ENCODE measurements around the gene GATB.
"Not testable (repeated sequence)": the region's sequence is repeated elsewhere in the genome, so short reads cannot be mapped to it uniquely, and the experiment has no call there.

Gene GATB

DNA sequence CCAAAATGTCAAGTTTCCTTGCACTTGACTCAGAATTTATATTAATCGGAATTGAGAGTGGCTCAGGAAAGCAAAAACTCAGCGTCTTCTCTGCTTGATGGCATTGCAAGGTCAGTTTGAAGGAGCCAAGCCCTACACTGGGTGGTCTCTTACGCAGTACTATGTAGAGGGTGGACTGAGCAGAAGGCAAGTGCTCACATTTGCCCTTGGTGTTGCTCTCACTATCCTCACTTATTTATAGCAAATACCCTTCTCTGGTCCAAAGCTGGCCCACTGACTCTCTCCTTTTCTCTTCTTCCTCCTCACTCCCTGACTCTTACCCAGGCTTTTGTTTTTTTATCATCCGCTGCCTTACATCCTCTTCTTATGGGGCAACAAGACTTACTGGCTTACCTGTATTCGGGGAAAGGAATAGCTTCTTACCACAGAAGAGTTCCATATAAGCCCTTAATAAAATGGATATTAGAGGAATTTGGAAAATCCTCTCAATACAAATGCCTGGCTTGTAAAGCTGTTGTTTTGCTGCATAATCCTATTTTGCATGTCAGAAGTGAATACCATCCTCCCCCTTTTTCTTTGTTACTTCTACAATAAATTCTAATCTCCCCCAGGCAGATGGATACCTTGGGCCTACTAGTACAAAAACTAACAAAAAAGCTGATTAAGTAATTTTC lies 24.8 kb upstream of the GATB start:
- no peak for DNase-seq (ENCODE audit: low spot score)

DNA sequence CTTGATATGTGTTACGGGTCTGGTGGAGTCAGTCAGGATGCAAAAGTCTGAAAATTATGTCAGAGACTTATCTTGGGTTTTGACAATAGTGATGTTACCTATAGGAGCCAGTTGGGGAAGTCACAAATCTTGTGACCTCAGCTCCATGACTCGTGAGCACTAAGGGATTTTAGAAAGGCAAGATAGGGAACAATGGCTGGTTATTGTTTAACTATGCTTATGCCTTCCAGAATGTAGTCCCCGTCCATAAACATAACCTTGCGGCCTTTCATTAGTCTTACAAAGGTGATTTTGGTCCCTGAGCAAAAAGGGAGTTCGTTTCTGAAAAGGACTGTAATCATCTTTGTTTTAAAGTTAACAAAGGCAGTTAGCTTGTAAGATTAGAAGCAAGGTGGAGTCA lies 23.9 kb upstream of the GATB start:
- DNase-seq (ENCODE audit: low spot score) = no peak

DNA sequence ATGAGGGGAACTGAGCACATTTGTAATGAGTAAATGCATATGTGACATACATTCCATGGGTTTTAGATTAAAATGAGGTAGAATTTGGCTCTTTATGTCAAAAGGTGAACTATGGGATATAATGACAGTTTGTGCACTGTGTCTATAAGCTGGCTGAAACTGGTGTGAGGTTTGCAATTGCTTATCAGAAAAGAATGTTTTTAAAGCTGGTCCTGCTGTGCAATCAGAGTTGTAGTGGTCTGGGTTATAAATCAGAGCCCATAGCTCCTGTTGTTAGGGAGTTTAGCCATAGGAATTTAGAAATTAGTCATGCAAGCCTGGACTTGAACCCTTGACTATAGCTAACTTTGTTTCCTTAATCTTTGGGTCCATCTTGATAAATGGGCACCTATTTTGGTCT lies 23.1 kb upstream of the GATB start:
- DNase-seq (ENCODE audit: low spot score) = no peak

DNA sequence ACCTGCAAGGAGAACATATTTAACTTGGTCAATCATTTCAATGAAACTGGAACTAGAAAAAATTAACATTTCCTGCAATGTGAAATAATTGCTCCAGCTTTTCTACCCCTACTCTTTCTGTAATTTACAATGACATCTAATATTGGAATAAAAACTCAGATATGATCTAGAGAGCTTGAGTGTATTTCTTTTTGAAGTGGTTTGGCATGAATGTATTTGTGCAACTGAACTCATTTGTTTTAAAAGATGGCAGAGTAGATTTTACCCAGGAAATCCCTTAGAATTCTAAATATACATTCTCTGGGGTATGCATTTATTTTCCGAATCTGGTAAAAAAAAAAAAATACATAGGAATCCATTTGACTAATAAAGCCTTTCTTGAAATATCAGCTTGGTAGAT lies 21.5 kb upstream of the GATB start:
- no peak for DNase-seq (ENCODE audit: low spot score)

DNA sequence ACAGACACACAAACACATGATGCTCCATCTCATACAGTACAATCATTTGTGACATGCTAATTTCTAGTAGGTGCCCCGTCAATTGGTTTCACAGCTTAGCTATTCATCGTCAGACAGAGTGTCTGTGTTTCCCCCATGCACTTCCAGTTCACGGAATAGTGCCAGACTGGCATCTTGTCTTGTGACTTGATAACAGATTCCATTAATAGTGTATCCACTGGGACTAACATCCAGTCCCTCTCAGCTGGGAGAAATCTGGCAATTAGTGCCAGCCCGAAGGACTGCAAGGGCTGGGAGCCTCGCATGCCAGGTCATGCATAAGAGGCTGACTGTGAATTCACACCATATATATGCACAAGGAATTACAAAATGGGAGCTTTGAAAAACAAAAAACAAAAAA lies 20.2 kb upstream of the GATB start:
- no peak for DNase-seq (ENCODE audit: low spot score)

DNA sequence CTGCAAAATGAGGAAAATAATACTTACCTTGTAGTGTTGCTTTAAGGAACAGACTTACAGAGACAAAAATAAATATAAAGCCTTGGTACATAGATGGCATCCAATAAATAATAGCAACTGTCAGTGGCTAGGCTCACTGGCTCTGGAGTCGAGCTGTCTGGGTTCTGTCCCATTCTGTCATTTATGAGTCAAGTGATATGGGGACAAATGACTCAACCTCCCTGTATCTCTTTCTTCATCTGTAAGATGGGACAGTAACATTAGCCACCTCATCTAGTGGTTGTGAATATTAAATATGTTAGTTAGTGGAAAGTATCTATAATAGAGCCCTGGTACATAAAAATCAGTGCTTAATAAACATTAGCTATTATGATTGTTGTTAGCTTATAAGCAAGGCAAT lies 16.7 kb upstream of the GATB start:
- DNase-seq (ENCODE audit: low spot score) = no peak

DNA sequence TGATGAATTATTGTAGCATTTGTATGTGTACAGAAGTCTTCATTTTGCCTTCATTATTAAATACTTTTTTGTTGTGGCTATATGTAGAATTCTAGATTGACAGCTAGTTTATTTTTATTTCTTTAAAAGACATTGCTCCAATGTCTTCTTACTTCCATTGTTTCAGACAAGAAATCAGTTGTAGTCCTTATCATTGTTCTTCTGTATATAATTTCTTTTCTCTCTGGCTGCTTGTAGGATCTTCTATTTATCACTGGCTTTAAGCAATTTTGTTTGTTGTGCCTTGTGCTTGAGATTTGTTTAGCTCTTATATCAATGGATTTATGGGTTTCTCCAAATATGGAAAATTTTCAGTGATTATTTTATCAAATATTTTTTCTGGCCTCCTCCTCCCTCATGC lies 13.5 kb upstream of the GATB start:
- no peak for DNase-seq (ENCODE audit: low spot score)

DNA sequence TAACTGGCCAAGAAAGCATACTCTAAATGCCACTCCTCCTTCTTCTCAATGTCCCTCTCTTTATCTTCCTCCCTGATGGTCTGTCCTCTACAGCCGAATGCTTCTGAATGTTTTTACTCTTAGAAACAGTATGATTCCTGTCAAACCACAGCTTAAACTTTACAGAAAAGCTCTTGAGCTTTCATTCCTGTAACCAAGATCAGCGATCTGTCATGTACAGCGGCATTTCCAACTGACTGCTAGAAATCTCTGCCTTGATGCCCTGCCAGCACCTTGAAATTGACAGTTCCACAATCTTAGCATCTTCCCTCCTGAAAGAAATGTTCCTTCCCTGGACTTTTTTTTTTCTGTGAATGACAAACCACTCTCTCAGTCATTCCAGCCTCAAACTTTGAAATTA lies 11.5 kb upstream of the GATB start:
- no peak for DNase-seq (ENCODE audit: low spot score)

DNA sequence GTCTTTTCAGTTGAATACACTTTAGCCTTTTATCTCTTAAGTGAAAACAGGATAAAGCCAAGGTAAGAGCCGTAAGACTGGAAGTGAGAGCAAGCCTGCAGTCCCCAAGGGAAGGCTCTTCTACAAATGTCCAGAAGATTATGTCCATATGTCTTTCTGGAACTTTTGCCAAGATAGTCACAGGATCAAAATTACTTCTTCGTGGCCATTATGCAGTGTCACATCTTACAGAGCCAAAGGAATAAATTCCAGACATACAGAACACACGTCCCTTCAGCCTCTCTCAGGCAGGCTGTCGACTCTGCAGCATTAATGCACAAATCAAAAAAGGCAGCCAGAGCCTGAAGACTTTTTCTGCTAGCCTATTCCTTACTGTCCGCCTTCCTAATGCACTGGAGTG lies 10.9 kb upstream of the GATB start:
- no peak for DNase-seq (ENCODE audit: low spot score)

DNA sequence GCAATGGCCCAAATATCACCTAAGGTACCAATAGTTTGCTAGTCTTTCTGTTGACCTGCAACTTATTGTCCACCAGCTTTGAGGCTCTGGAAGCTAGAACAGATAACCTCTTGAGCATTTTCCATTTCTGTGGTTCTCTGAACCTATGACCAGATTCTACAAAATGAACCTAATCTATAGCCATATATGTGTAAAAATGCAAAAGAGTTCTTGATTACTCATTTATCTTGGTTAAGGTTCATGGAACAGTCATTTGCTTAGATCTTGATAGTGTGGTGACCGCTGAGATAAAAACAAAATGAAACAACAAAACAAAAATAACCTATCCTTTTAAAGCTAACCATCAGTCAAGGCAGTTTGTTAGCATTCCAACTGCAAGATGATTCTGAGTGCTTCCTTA lies 9.3 kb upstream of the GATB start:
- DNase-seq (ENCODE audit: low spot score) = no peak

DNA sequence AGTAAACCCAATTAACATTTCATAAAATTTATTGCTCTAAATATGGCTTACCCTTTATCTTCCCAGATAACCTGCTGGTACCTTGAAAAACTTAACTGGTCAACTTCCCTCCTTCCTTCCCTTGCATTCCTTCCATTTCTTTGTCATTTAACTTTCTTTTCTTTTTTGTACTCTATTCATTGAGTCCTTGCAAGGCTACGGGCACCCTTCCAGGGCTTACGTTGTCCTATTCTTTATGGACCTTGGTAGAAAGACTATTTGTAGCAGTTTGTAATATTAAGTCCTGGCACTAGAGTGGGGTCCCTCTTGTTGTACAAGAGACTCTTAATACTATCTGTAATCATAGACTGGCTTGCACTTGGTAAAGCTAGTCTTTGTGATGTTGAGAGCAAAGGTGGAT lies 8.0 kb upstream of the GATB start:
- DNase-seq (ENCODE audit: low spot score) = no peak

DNA sequence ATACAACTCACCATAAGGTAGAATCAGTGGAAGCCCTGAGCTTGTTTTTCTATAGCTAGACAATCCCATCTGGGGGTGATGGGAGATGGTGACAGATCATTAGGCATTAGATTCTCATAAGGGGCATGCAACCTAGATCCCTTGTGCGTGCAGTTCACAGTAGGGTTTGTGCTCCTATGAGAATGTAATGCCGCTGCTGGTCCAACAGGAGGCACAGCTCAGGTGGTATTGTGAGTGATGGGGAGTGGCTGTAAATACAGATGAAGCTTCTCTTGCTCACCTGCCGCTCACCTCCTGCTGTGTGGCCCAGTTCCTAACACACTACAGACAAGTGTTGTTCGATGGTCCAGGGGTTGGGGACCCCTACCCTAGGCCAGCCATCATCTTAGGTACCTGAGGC lies 5.9 kb upstream of the GATB start:
- DNase-seq (ENCODE audit: low spot score) = no peak

DNA sequence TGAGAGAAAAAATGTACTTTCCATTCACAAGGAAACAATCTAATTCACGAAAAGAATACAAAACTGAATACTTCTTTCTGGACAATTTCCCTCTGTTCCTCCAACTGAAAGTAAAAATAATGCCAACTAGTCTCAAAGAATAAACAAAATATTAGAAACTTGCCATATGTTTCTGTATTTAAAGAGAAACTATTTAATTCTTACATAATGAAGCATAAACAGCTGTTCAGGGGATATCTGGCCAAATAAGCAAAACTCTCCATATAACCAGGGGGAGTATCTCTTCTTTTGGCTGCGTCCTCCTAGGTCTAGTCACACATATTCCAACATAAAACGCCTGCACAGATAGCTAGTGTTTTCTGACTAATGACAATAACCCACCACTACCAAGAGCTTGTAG lies 805 bp downstream of the GATB start:
- no peak for DNase-seq (ENCODE audit: low spot score)

DNA sequence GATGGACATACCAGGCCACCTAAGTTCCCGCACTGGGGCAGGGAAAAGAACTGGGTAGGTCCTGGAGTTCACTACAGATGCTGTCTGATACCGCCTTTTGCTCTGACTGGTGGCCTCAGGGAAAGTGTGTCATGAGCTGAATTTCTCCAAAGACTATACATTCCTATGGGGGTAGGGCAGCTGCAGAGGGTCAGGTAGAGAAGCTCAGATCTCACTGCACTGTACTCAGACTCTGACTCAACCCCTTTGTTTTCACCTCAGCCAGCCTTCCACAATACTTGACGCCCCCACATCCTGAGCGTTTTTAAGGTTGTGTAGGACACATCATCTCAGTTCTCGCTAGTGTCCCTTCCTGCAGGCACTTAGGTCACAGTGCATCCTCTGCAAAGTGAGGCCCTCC lies 7.8 kb downstream of the GATB start:
- DNase-seq (ENCODE audit: low spot score) = no peak

DNA sequence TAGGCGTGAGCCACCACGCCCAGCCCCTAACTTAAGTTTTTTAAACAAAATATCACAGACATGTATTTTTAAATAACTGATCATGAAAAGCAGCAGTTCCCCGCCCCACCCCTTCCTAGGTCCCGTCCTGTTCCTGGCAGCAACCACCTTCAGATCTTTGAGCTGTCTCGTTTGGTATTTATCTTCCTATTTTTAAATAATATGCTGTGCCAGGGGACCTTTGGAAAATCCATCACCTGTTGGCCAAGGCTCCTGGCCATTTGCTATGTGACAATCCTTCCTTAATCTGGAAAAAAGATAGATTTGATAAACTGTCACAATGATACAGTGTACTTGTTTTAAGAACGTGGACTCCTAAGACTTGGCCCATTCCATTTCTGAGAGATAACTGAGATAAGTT lies 10.7 kb downstream of the GATB start:
- DNase-seq (ENCODE audit: low spot score) = no peak

DNA sequence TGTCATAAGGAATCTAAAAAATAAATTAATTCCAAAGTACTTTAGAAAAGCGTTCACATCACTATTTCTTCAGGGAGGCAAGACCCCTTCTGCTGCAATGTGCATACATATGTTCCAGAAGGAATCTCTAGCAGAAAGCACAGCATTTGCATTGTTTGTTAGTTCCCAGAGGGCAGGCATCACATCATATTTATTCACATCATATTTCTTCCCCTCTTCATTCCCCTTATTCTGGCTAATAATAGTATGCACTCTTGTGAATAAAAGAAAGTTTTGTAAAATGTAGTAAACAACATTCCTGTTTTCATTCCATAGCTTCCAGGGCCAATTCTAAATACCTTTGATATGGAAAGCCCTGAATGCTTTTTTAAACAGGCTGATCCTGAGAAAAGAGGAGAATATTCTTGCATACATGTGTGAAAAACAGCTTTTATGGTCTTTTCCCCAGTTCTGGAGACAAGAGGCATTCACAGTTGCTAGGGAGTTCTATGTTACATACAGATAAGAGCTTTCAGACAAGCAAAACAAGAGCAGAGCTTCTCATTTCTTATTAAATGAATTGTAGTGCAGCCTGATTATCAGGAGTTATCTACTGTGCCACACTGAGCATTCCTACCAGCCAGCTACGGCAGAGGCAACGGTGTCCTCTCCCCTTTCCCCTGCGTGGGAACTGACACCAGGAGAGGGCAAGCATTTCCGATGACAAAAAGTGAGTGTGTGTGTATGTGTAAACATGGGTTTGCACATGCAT lies 15.2 kb downstream of the GATB start:
- DNase-seq (ENCODE audit: low spot score) = no peak

DNA sequence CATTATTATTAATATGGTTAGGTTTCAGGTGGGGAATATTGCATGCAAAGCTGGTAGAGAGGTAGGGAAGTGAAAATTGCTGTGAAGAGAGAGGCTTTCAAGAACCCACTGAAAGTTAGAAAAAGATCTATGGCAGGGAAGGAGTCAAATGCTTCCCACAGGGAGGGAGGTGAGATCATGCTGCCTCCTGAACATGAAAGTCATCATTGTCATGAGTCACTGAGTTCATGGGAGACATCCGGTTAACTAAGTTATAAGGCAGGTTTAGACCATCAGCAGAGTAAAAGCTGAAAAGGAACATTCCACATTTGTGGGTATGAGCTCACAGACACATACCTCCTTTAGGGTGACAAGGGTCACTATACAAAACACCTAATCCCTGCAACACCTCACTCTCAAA lies 16.2 kb downstream of the GATB start:
- no peak for DNase-seq (ENCODE audit: low spot score)

DNA sequence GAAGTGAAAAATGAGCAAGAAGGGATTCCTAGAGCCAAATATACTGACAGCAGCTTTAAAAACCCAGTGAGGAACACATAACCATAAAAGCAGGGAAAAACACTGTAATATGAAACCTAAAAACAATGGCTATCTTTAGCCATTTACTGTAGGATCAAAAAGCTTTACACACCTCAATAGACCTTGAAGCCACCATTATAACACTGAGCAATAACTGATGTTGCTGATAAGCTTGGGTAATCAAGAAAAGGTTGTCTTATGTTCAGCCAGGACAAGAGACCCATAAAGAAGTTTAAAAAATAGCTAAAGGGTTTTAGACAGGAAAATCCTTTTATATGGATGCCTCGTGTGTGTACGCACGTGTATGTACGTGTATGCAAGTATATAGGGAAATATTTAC lies 16.9 kb downstream of the GATB start:
- no peak for DNase-seq (ENCODE audit: low spot score)

DNA sequence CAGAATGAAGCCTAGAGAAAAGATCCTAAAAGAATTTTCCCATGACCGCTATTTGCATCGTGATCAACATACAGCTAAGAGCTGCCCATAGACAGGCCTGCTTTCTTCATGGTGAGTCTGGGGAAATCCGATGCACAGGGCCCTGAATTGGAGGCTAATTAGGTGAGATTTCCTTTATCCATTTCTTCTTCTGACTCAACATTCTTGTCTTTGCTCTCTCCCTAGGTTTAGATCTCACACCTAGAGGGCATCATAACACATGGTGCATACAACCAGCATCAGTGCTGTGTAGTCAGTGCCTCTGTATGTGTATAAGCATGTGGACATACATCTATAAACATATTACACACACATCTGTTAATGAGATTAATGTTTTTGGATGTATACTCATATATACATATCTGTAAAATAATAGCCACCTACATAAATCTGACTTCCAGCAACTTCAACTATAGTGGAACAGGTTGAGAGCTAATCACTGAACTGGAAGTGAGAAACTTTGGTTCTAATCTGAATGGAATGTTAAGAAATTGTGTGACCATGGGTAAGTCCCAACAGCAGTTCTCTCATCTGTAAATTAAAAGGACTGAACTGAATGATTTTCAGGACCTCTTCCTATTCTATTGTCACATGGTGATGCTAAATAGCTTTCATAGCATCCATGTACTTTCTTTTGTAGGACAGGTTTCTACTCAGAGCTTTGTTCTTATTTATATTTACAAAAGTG lies 17.5 kb downstream of the GATB start:
- no peak for DNase-seq (ENCODE audit: low spot score)

DNA sequence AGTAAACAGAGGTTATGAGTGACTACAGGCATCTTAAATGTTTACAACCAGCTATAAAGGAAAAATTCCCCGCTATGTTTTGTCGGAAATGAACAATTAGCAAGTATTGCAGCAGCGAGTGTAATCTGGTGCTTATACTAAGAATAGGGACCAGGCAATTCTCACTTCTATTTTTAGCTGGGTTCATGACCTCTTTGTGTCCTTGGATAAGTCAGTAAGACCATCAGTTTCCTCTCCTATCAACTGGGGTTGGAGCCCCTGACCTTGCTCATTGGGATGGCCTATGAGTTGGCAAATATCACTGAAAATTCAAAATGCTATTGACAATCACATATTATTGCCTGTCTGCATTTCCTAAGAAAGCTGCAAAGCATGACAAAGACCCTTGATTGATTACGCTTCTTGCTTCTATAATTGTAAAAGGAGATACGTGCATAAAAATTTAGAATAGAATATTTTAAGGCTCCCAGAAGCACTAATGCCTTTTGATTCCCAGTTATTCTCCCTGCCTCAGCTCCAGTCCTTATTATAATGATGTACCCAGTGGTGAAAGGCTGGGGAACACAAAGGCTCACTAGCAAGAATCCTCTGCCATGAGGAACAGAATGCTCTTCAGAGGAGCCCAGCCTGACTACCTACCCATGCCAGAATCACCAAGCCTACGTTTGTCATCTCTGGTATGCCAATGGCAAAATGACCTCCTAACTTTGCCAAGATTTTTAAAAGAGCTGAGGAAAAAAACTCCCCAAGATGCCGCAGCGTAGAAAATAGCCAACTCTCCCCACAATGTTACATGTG lies 21.9 kb downstream of the GATB start:
- no peak for DNase-seq (ENCODE audit: low spot score)

DNA sequence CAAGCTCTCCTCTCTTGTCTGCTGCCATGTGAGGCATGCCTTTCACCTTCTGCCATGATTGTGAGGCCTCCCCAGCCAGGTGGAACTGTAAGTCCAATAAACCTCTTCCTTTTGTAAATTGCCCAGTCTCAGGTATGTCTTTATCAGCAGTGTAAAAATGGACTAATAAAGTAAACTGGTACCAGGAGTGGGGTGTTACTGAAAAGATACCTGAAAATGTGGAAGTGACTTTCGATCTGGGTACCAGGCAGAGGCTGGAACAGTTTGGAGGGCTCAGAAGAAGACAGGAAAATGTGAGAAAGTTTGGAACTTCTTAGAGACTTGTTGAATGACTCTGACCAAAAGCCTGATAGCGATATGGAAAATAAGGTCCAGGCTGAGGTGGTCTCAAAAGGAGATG lies 24.0 kb downstream of the GATB start:
- not testable (repeated sequence) for DNase-seq (ENCODE audit: low spot score)

DNA sequence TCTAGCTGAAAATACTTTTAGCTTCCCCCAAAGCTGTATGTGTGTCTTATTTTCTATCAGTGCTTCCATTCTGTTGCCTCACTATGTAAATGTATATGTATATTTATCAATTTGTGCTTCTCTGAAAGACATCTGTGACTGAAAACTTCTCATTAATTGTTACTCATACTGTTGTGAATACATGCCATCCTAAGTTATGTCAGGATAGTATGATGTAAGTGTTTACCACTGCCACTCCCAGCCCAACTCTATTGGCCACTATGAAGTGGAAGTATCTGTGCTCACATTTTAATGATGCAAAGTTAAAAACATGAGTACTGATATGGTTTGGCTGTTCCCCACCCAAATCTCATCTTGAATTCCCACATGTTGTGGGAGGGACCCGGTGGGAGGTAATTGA lies 24.4 kb downstream of the GATB start:
- DNase-seq (ENCODE audit: low spot score) = no peak

DNA sequence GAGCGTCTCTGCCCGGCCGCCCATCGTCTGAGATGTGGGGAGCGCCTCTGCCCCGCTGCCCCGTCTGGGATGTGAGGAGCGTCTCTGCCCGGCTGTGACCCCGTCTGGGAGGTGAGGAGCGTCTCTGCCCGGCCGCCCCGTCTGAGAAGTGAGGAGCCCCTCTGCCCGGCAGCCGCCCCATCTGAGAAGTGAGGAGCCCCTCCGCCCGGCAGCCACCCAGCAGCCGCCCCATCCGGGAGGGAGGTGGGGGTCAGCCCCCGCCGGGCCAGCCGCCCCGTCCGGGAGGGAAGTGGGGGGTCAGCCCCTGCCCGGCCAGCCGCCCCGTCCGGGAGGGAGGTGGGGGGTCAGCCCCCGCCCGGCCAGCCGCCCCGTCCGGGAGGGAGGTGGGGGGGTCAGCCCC lies 29.1 kb downstream of the GATB start:
- not testable (repeated sequence) for DNase-seq (ENCODE audit: low spot score)

Data from HuH-7 (cell line).